ENCODE results near the gene FAM174C. TPM values are rescaled to one million over a fixed set of nuclear protein-coding genes. Genes with fewer than 3 reads are reported as not detected.

FAM174C gene
- total and polyA plus RNA-seq, 10 of the 15 experiments (the other 5 are each of a cell fraction or from before 2014, with no cell fraction given): 0.89 to 94.6 (median 43.6) TPM

DNA sequence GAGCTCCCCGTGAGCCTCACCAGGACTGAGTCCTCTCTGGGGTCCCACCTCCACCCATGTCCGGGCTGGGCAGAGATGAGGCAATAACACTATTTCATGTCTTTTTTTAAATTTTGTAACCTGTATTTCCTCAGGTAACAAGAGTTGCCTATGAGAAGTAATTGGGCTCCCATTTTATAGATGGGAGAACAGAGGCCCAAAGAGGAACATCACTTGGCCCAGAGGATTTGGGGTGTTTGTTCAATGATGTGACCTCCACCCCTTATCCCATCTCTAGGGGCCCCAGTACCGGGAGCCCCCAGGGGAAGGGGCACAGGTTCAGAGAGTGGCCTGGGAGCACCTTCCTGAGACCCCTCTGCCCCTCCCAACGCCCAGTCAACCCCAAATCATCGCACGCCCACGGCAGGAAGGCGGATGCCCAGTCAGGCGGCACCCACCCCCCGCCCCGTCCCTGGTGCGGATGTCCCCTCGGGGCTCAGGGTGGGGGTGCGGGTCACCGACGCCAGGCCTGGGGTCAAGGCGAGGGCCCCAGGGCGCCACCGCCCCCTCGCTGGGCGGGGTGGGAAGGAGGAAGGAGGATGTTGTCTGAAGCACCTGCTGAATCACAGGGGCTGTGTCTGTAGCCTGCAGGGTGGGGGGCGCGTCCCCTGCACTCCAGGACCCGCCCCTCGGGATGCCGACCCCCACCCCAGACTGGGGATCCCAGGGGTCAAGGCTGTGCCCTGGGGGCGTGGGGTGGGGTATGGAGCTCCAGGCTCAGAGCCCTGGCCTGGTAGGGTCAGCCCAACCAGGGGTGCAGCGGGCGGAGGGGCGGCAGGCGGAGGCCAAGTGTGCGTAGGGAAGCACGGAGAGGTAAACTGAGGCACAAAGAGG is 15.2 kb upstream of the FAM174C start (continued):
- peak; percentile 64 for TF ChIP-seq MEF2B (IDR thresholded peaks at IDR 0.05; ENCODE audit: partially characterized antibody, poor library complexity, severe bottlenecking)
- peak in 1 of 2 experiments; percentile 73; a peak in 1 of 3 replicates for TF ChIP-seq EGR1 (IDR thresholded peaks at IDR 0.05; ENCODE audit: borderline replicate concordance in 1 of 2, low read depth in 2 of 2, low read length in 2 of 2)
- TF ChIP-seq MEF2A (IDR thresholded peaks at IDR 0.05; ENCODE audit: insufficient read depth, low read depth, low read length): no peak
- no peak for TF ChIP-seq CREM (IDR thresholded peaks at IDR 0.05; ENCODE audit: low read depth)
- no peak for TF ChIP-seq NRF1 (conservative IDR thresholded peaks at IDR 0.05; ENCODE audit: low read depth, low read length)
- TF ChIP-seq TBL1XR1 (IDR thresholded peaks at IDR 0.05; ENCODE audit: low read depth, low read length): no peak
- no peak for TF ChIP-seq FOS (IDR thresholded peaks at IDR 0.05; ENCODE audit: borderline replicate concordance, extremely low read depth, insufficient read length)
- peak; percentile 50; the same call in 1 of the 2 replicates for TF ChIP-seq BACH1 (IDR thresholded peaks at IDR 0.05; ENCODE audit: borderline replicate concordance)
- peak; percentile 38; the same call in 1 of the 2 replicates for TF ChIP-seq IKZF1 (conservative IDR thresholded peaks at IDR 0.05)
- no peak for TF ChIP-seq CHD2 (IDR thresholded peaks at IDR 0.05; ENCODE audit: borderline replicate concordance, low read depth, low read length)
- TF ChIP-seq, protein P1, sequence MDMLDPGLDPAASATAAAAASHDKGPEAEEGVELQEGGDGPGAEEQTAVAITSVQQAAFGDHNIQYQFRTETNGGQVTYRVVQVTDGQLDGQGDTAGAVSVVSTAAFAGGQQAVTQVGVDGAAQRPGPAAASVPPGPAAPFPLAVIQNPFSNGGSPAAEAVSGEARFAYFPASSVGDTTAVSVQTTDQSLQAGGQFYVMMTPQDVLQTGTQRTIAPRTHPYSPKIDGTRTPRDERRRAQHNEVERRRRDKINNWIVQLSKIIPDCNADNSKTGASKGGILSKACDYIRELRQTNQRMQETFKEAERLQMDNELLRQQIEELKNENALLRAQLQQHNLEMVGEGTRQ (IDR thresholded peaks at IDR 0.05; ENCODE audit: borderline replicate concordance, low read depth, low read length): no peak
- TF ChIP-seq KLF5 (IDR thresholded peaks at IDR 0.05; ENCODE audit: partially characterized antibody): no peak
- no peak for TF ChIP-seq SREBF1 (IDR thresholded peaks at IDR 0.05; ENCODE audit: low read length)
- TF ChIP-seq ESRRA (IDR thresholded peaks at IDR 0.05; ENCODE audit: low read length): no peak; the same call in 1 of the 2 replicates
- no peak for TF ChIP-seq EZH2 (IDR thresholded peaks at IDR 0.05; ENCODE audit: borderline replicate concordance, control insufficient read depth, low read depth, low read length)
- TF ChIP-seq KDM1A (IDR thresholded peaks at IDR 0.05; ENCODE audit: borderline replicate concordance): no peak
- no peak for TF ChIP-seq PRDM15 (CRISPR knock-in tag; IDR thresholded peaks at IDR 0.05)
- TF ChIP-seq RFX5 (IDR thresholded peaks at IDR 0.05; ENCODE audit: low read depth, low read length): no peak
- no peak for TF ChIP-seq SMAD1 (IDR thresholded peaks at IDR 0.05; ENCODE audit: low read depth, partially characterized antibody)
- TF ChIP-seq BHLHE40 (IDR thresholded peaks at IDR 0.05; ENCODE audit: borderline replicate concordance in 1 of 2, low read depth in 2 of 2, low read length in 1 of 2): peak; percentile 49 to 76; a peak in 3 of 4 replicates
- 0 out of 4 replicates have a peak, but pooled peaks of 1 of the 2 experiments have one; percentile 40 for TF ChIP-seq ETV6 (conservative IDR thresholded peaks at IDR 0.05 in 1 of 2, IDR thresholded peaks at IDR 0.05 in 1 of 2; ENCODE audit: borderline replicate concordance in 1 of 2, low read depth in 1 of 2)
- TF ChIP-seq SMARCA5 (IDR thresholded peaks at IDR 0.05): peak; percentile 40
- no peak for TF ChIP-seq CBX5 (IDR thresholded peaks at IDR 0.05; ENCODE audit: low read depth)
- peak; percentile 99 for TF ChIP-seq NR2F1 (conservative IDR thresholded peaks at IDR 0.05)
- 0 out of 2 replicates have a peak, but pooled peaks have one; percentile 47 for TF ChIP-seq HDGF (IDR thresholded peaks at IDR 0.05)
- peak; percentile 79 for TF ChIP-seq GATAD2B (conservative IDR thresholded peaks at IDR 0.05; ENCODE audit: low read depth)

Data from GM12878 (cell line).